Tibial nerve (tissue), 3 donors: ENCODE data around the gene HYI.

Source experiments
- CTCF ChIP-seq, 5 experiments: fragments of 200-600 bp in 3 of 5; fragments of 450-650 bp in 2 of 5; sonication (generic) in 3 of 5; IDR thresholded peaks; one replicate each; pipeline ENCODE4 v1.5.1; 2016 to 2019; ENCODE audit warnings: antibody characterized with exemption in 5 of 5, mild to moderate bottlenecking in 3 of 5, moderate library complexity in 2 of 5
- POLR2A ChIP-seq, 2 donors: fragments of 450-650 bp; IDR thresholded peaks; one replicate each; pipeline ENCODE4 v1.6.1; 2017; ENCODE audit warnings: antibody characterized with exemption in 2 of 2, mild to moderate bottlenecking in 2 of 2, moderate library complexity in 2 of 2

- TF ChIP-seq CTCF (IDR thresholded peaks at IDR 0.05), result no peak
- TF ChIP-seq POLR2A (IDR thresholded peaks at IDR 0.05), result no peak
Measured at GRCh38 chr1:43463479-43463878, 9.7 kb upstream of the HYI start.
